NCI-H1092 (cell line): ENCODE results near the gene EMID1.

Experiments used
- DNase-seq: peaks from one replicate; lab custom pipeline; 2025; lab: John Stamatoyannopoulos, UW

Gene EMID1

GRCh38 chr22:29292379-29292778 lies 86.7 kb downstream of the EMID1 start:
- no peak for DNase-seq

GRCh38 chr22:29298641-29299040 lies 92.9 kb downstream of the EMID1 start:
- no peak for DNase-seq

- no peak for DNase-seq
These were observed 93.6 kb downstream of the EMID1 start for GRCh38 chr22:29299136-29299900.

GRCh38 chr22:29300467-29300806 lies 94.7 kb downstream of the EMID1 start:
- DNase-seq: no peak

- DNase-seq: no peak
These were observed 95.3 kb downstream of the EMID1 start for GRCh38 chr22:29300807-29301601.

GRCh38 chr22:29301716-29302401 lies 96.2 kb downstream of the EMID1 start:
- no peak for DNase-seq

GRCh38 chr22:29302402-29302680 lies 96.6 kb downstream of the EMID1 start:
- no peak for DNase-seq

GRCh38 chr22:29302681-29303465 lies 97.2 kb downstream of the EMID1 start:
- DNase-seq: no peak

GRCh38 chr22:29305836-29306174 lies 100.1 kb downstream of the EMID1 start:
- DNase-seq: no peak

- no peak for DNase-seq
These were observed 100.6 kb downstream of the EMID1 start, which contains the start of gene GAS2L1 for GRCh38 chr22:29306175-29306834. TSS of gene GAS2L1 (plus strand) at chr22:29306650. CDS start at chr22:29308106, 1,456 bp downstream.

GRCh38 chr22:29306835-29307595 lies 101.3 kb downstream of the EMID1 start:
- no peak for DNase-seq

GRCh38 chr22:29307596-29308147 lies 102.0 kb downstream of the EMID1 start:
- DNase-seq: no peak

GRCh38 chr22:29308148-29308790 lies 102.6 kb downstream of the EMID1 start:
- DNase-seq: no peak

GRCh38 chr22:29308791-29309262 lies 103.1 kb downstream of the EMID1 start:
- no peak for DNase-seq
